K562 (cell line): ENCODE data around the gene SRL. TPM values are rescaled to one million over a fixed set of nuclear protein-coding genes. Genes with fewer than 3 reads are reported as not detected.

ENCODE experiments used
- ATAC-seq: fragments of 200-7000 bp; cut with Tn5 transposase; 3 replicates; pipeline ENCODE4 v1.9.1; 2020; ENCODE audit warnings: moderate library complexity
- BruUV-seq: library from RNA; stranded (reverse); fragments of 400-500 nt; replicated peaks from 2 replicates; lab custom pipeline; 2021; lab: Mats Ljungman, UMichigan
- CTCF ChIA-PET: fragments of 300-600 bp; formaldehyde crosslinking; extraction: SDS; loops from one replicate; lab custom pipeline; 2021; ENCODE audit warnings: low intra/inter-chr PET ratio; lab: Yijun Ruan, JAX
- POLR2A ChIA-PET: fragments of 300-600, 350-650 bp; sonication (Branson Sonifier 250); formaldehyde crosslinking; extraction: SDS; loops from one replicate; lab custom pipeline; 2021; ENCODE audit warnings: antibody characterized with exemption, inconsistent platforms; lab: Yijun Ruan, JAX
- DNase-seq, 4 experiments: peaks; one replicate each; pipeline versions ENCODE4 v3.0.0 to v3.0.0-alpha.2; 2011 to 2018; ENCODE audit warnings: low spot score in 3 of 4, mixed read lengths in 3 of 4; ENCODE audit errors: extremely low read depth in 1 of 4
- FAIRE-seq: peaks from 2 replicates; lab custom pipeline; 2011; peaks lifted over from hg19 to GRCh38; lab: Jason Lieb, UNC
- H2AFZ ChIP-seq: 2 replicates; pipeline ENCODE4 v1.6.0; 2011; ENCODE audit warnings: low read depth, low read length, control low read depth, inconsistent platforms
- H3K27ac ChIP-seq: fragments of 200-600 bp; 3 replicates; pipeline ENCODE4 v1.8.0; 2011; ENCODE audit warnings: low read depth, mild to moderate bottlenecking, control low read depth, inconsistent platforms, low read length, moderate library complexity, mixed read lengths; ENCODE audit errors: extremely low read depth
- H3K27me3 ChIP-seq, 2 experiments: fragments of 300-600 bp in 1 of 2; 2 replicates in 1 of 2; 3 replicates in 1 of 2; pipeline versions ENCODE4 v1.6.0 to v1.8.0; 2011; ENCODE audit warnings: inconsistent platforms in 2 of 2, low read length in 2 of 2, mild to moderate bottlenecking in 1 of 2, mixed read lengths in 1 of 2, moderate library complexity in 1 of 2; ENCODE audit not compliant: control insufficient read depth in 2 of 2, insufficient read depth in 2 of 2
- H3K36me3 ChIP-seq: fragments of 300-600 bp; 3 replicates; pipeline ENCODE4 v1.8.0; 2011; ENCODE audit warnings: mild to moderate bottlenecking, low read length, inconsistent platforms; ENCODE audit not compliant: control insufficient read depth, insufficient read depth
- H3K4me1 ChIP-seq, 2 experiments: fragments of 200-600 bp in 1 of 2; replicated peaks in 1 of 2; 2 replicates in 1 of 2; 3 replicates in 1 of 2; pipeline versions ENCODE4 v1.5.1 to v1.8.0; 2011; ENCODE audit warnings: inconsistent platforms in 2 of 2, low read length in 2 of 2, mild to moderate bottlenecking in 1 of 2, mixed read lengths in 1 of 2, moderate library complexity in 1 of 2; ENCODE audit not compliant: control insufficient read depth in 2 of 2, insufficient read depth in 2 of 2
- H3K4me2 ChIP-seq: 2 replicates; pipeline ENCODE4 v1.6.1; 2011; ENCODE audit warnings: low read length, control low read depth, inconsistent platforms, mixed read lengths; ENCODE audit not compliant: insufficient read depth
- H3K4me3 ChIP-seq: fragments of 200-600 bp; sonication (generic), shearing (Covaris generic); 2 replicates; pipeline ENCODE4 v1.5.1; 2016; ENCODE audit warnings: control low read depth, inconsistent platforms
- H3K79me2 ChIP-seq: fragments of 200-600 bp; 3 replicates; pipeline ENCODE4 v1.8.0; 2011; ENCODE audit warnings: low read length, inconsistent platforms; ENCODE audit not compliant: control insufficient read depth, insufficient read depth
- H3K9ac ChIP-seq, 2 experiments: 2 replicates each; pipeline versions ENCODE4 v1.6.0 to v1.6.1; 2011; ENCODE audit warnings: low read depth in 2 of 2, low read length in 2 of 2, control low read depth in 1 of 2, inconsistent platforms in 1 of 2, mild to moderate bottlenecking in 1 of 2, mixed read lengths in 1 of 2; ENCODE audit not compliant: insufficient read depth in 1 of 2
- H3K9me1 ChIP-seq: one replicate; pipeline ENCODE4 v1.6.0; 2011; ENCODE audit warnings: inconsistent platforms, mild to moderate bottlenecking, low read length, moderate library complexity; ENCODE audit not compliant: control insufficient read depth, insufficient read depth
- H3K9me3 ChIP-seq: replicated peaks from 2 replicates; pipeline ENCODE4 v1.5.1; 2011; ENCODE audit warnings: low read depth, low read length, inconsistent platforms; ENCODE audit not compliant: control insufficient read depth, insufficient read depth
- H4K20me1 ChIP-seq: replicated peaks from 2 replicates; pipeline ENCODE4 v1.6.1; 2011; ENCODE audit warnings: low read length, inconsistent platforms, mixed read lengths; ENCODE audit not compliant: control insufficient read depth, insufficient read depth
- CEBPG ChIP-seq, 3 experiments: fragments of 200-800 bp in 1 of 3; sonication (Bioruptor generic) in 1 of 3; sonication (generic) in 1 of 3; formaldehyde crosslinking in 1 of 3; IDR thresholded peaks in 2 of 3; conservative IDR thresholded peaks in 1 of 3; 2 replicates each; pipeline versions ENCODE4 v1.6.1 to v1.8.0; 2016 to 2022; ENCODE audit warnings: missing compliant biosample characterization in 2 of 3, missing genetic modification characterization in 2 of 3, mild to moderate bottlenecking in 1 of 3, missing genetic modification reagents in 1 of 3
- L3MBTL2 ChIP-seq: fragments of 450-650 bp; IDR thresholded peaks from 2 replicates; pipeline ENCODE4 v1.6.1; 2016; ENCODE audit warnings: mild to moderate bottlenecking, moderate library complexity
- MED1 ChIP-seq: sonication (generic); formaldehyde crosslinking; IDR thresholded peaks from 2 replicates; pipeline ENCODE4 v1.8.1; 2023; ENCODE audit warnings: missing genetic modification reagents, borderline replicate concordance
- MYC ChIP-seq, 2 experiments: fragments of 250-450 bp in 1 of 2; sonication (Bioruptor Pico) in 1 of 2; IDR thresholded peaks; 2 replicates each; pipeline versions ENCODE4 v1.5.1 to v1.6.1; 2012 to 2021; ENCODE audit warnings: low read depth in 2 of 2, borderline replicate concordance in 1 of 2, improper control_type of control experiment in 1 of 2, low read length in 1 of 2, mild to moderate bottlenecking in 1 of 2, moderate library complexity in 1 of 2
- NCOA6 ChIP-seq: fragments of 450-650 bp; IDR thresholded peaks from 2 replicates; pipeline ENCODE4 v1.6.1; 2017; ENCODE audit warnings: mild to moderate bottlenecking
- SLC30A9 ChIP-seq: fragments of 250-450 bp; sonication (Bioruptor Pico); IDR thresholded peaks from 2 replicates; pipeline ENCODE4 v1.8.0; 2022; ENCODE audit warnings: mild to moderate bottlenecking, moderate library complexity
- SRSF3 ChIP-seq: fragments of 200-400 bp; formaldehyde crosslinking; IDR thresholded peaks from 2 replicates; pipeline ENCODE4 v1.6.1; 2016; ENCODE audit warnings: mild to moderate bottlenecking, low read length, moderate library complexity; ENCODE audit not compliant: insufficient read depth
- WGBS: fragments of 100-300 bp; shearing (Covaris generic); methylation state at CpG from one replicate; pipeline ENCODE4 v1.1.6; 2016; ENCODE audit warnings: low coverage, mixed read lengths; ENCODE audit not compliant: insufficient coverage; ENCODE audit errors: missing lambda C conversion rate; 5-methylcytosine and 5-hydroxymethylcytosine counted together
- in situ Hi-C: fragments of 300-500 bp; cut with MboI; formaldehyde crosslinking; loops from 4 replicates; pipeline ENCODE4 v1.15.0; 2018; ENCODE audit warnings: inconsistent platforms, mixed read lengths
- intact Hi-C: fragments of 100-400 bp; cut with micrococcal nuclease; formaldehyde crosslinking; loops from 2 replicates; pipeline ENCODE4 v1.14.2; 2022
- polyA plus RNA-seq, 8 experiments: library from polyadenylated mRNA; depleted of rRNA in 4 of 8; stranded (reverse) in 5 of 8; unstranded in 3 of 8; fragments of >200 nt; fragmentation: Nextera tagmentation in 2 of 8; fragmentation: Illumina TruSeq in 1 of 8; extraction: Ambion mirVana in 2 of 8; extraction: Trizol in 1 of 8; gene quantifications; 2 replicates each; pipeline versions ENCODE4 v1.2.1 to v1.2.3, GENCODE V29; 2011 to 2014; ENCODE audit warnings: inconsistent platforms in 1 of 8, missing spikeins in 1 of 8
- total RNA-seq, 7 experiments: library from RNA; depleted of rRNA in 6 of 7; stranded (reverse); fragments of >200 nt in 6 of 7; fragmentation: Illumina TruSeq in 2 of 7; extraction: Trizol in 2 of 7; gene quantifications; 2 replicates each; pipeline versions ENCODE4 v1.2.1 to v1.2.3, GENCODE V29; 2011 to 2021; ENCODE audit warnings: low replicate concordance in 1 of 7

The SRL gene
- total and polyA plus RNA-seq, 9 of the 15 experiments (the other 6 are each of a cell fraction or from before 2014, with no cell fraction given): 0.01 TPM; not detected in 8

DNA sequence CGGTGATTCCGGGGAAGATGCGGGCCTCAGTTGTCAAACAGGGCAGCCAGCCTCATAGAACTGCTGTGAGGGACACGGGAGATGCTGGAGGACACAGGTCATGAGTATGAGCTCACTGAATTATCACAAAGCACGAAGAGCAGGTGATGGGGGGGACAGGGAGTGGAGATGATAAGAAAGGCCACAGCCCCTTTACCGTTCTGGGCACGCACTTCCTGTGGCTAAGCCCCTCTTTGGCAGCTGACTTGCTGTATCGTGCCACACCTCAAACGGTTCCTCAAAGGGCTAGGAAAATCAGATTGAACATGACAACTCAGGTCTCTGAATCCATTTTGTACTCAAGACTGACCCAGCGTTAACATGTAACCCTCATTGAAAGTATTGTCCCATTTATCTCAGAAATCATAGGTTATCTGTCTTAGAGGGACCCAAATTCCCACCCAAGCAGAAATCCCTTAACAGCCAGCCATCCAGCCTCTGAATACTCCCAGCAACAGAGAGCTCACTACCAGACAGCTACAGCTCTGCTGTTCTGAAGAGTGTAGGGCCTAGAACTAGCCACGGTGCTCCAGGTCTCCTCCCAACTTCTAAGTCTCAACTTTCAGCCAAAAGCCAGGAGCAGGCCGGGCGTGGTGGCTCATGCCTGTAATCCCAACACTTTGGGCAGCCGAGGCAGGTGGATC, 5.0 kb upstream of the SRL start (continued):
- TF ChIP-seq SLC30A9 (CRISPR knock-in tag) (no peak), MED1 (no peak), NCOA6 (no peak), SRSF3 (no peak)
- TF ChIP-seq, all 486 proteins: peak for 15

DNA sequence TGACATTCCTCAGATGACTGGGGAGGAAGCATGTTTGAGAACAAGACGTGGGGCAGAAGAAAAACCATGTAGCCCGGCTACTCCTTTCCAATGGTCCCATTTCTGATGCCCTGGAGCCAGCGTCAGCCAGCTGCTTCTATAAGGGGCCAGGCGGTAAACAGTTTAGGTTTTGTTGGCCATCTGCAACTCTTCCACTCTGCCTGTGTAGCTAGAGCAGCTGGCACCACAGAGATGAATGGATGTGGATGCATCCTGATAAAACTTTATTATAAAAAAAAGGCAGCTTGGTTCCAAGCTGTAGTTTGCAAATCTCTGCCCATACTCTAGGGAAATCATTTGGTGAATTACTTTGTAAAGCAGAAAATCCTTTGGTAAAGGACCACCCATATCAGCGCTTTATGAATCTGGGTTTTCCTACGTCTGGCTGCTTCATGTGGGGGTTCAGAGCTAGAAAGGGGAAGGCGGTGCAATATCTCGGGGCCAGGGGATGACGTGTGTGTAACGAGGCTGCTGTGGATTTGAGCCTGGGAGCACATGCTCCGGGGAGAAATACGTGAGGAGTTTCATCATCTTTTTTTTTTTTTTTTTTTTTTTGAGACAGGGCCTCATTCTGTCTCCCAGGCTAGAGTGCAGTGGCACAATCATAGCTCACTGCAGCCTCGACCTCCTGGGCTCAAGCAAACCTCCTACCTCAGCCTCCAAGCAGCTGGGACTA, 3.4 kb upstream of the SRL start:
- intact Hi-C loops (no loop called here), in situ Hi-C loops (no loop called here)
- 69% methylated on average over 11 of the region's 13 CpGs for WGBS
- CTCF ChIA-PET: no interaction called here
- Histone ChIP-seq H3K9me3 (peaks cover 11% of the 10 kb centered on the region), H3K4me2 (no peak overlapping the region), H3K79me2 (no peaks in the 10 kb centered on the region), H3K4me3 (no peak overlapping the region), H3K36me3 (peaks cover 2% of the 10 kb centered on the region; the same call in 1 of the 3 replicates), H3K27ac (no peak overlapping the region), H3K9ac (peak overlapping the region in 1 of 2 experiments; percentile 75; a peak in 1 of 4 replicates), H4K20me1 (no peaks in the 10 kb centered on the region), H3K4me1 (peaks cover 43 to 44% of the 10 kb centered on the region in 2 experiments), H2AFZ (peak overlapping the region; percentile 89; the same call in 1 of the 2 replicates), H3K9me1 (no peaks in the 10 kb centered on the region), H3K27me3 (no peaks in the 10 kb centered on the region)
- FAIRE-seq (no peak), DNase-seq (no peak), ATAC-seq (no peak)
- POLR2A ChIA-PET: interaction anchor here (0.7 to 2.9 kb wide), 4 partner anchors 8 to 241 kb away, joined by 3 to 13 read pairs (median 3); no protein-coding TSS in a partner anchor
- BruUV-seq: no TSS peak
- TF ChIP-seq MYC (IDR thresholded peaks at IDR 0.05; ENCODE audit: low read depth, low read length) (peak; percentile 41; the same call in 1 of the 2 replicates), MYC (CRISPR knock-in tag; IDR thresholded peaks at IDR 0.05; ENCODE audit: borderline replicate concordance, low read depth) (no peak), L3MBTL2 (peak; percentile 38; the same call in 1 of the 2 replicates), CEBPG (CRISPR knock-in tag; IDR thresholded peaks at IDR 0.05) (peak; percentile 59; the same call in 1 of the 2 replicates), CEBPG (tag; conservative IDR thresholded peaks at IDR 0.05 in 1 of 2, IDR thresholded peaks at IDR 0.05 in 1 of 2) (peak in 1 of 2 experiments; percentile 68; a peak in 2 of 4 replicates)
